Natural killer cell (primary cell): Measurements from ENCODE around the gene THPO. TPM values are rescaled to one million over a fixed set of nuclear protein-coding genes. Genes with fewer than 3 reads are reported as not detected.

ENCODE experiments used
- ATAC-seq, 3 donors: fragments of 150-1000 bp in 2 of 3; fragments of 200-7000 bp in 1 of 3; cut with Tn5 transposase; 1 replicate in 1 of 3; 2 replicates in 2 of 3; pipeline ENCODE4 v1.10.0; 2021; ENCODE audit warnings: mild to moderate bottlenecking in 2 of 3, moderate library complexity in 2 of 3
- DNase-seq, 2 donors: peaks; one replicate each; pipeline versions ENCODE4 v3.0.0 to v3.0.0-alpha.2; 2013 to 2021; ENCODE audit warnings: mixed read lengths in 1 of 2
- H3K27ac ChIP-seq: one replicate; pipeline ENCODE4 v1.5.1; 2013; ENCODE audit warnings: mild to moderate bottlenecking, low read length
- H3K27me3 ChIP-seq: one replicate; pipeline ENCODE4 v1.6.1; 2013; ENCODE audit warnings: low read length; ENCODE audit not compliant: control insufficient read depth, insufficient read depth
- H3K36me3 ChIP-seq: one replicate; pipeline ENCODE4 v1.6.1; 2013; ENCODE audit warnings: low read length; ENCODE audit not compliant: control insufficient read depth, insufficient read depth
- H3K4me1 ChIP-seq: one replicate; pipeline ENCODE4 v1.6.1; 2013; ENCODE audit warnings: low read length; ENCODE audit not compliant: control insufficient read depth, insufficient read depth
- H3K4me3 ChIP-seq: one replicate; pipeline ENCODE4 v1.5.1; 2013; ENCODE audit warnings: low read length
- H3K9me3 ChIP-seq: one replicate; pipeline ENCODE4 v1.6.1; 2013; ENCODE audit warnings: low read length; ENCODE audit not compliant: control insufficient read depth, insufficient read depth
- H3K27ac Mint-ChIP-seq, 2 donors: one replicate each; pipeline ENCODE4 v1.8.0; 2022; ENCODE audit warnings: mild to moderate bottlenecking in 2 of 2, mixed read lengths in 2 of 2, moderate library complexity in 1 of 2
- H3K27me3 Mint-ChIP-seq, 2 donors: one replicate each; pipeline ENCODE4 v1.8.0; 2022; ENCODE audit warnings: low read depth in 2 of 2, mixed read lengths in 2 of 2
- H3K36me3 Mint-ChIP-seq: one replicate; pipeline ENCODE4 v1.8.0; 2022; ENCODE audit warnings: mixed read lengths
- H3K4me1 Mint-ChIP-seq, 2 donors: one replicate each; pipeline ENCODE4 v1.8.0; 2022; ENCODE audit warnings: mixed read lengths in 2 of 2
- H3K4me3 Mint-ChIP-seq: one replicate; pipeline ENCODE4 v1.8.0; 2022; ENCODE audit warnings: mild to moderate bottlenecking, moderate library complexity, mixed read lengths
- H3K9me3 Mint-ChIP-seq, 2 donors: one replicate each; pipeline ENCODE4 v1.8.0; 2022; ENCODE audit warnings: mixed read lengths in 2 of 2
- CTCF ChIP-seq: fragments of 200-600 bp; IDR thresholded peaks from one replicate; pipeline ENCODE4 v1.8.0; 2022; ENCODE audit warnings: antibody characterized with exemption
- WGBS: methylation state at CpG from one replicate; pipeline ENCODE4 v1.1.7; 2013; ENCODE audit warnings: missing lambda C conversion rate; ENCODE audit not compliant: insufficient coverage; 5-methylcytosine and 5-hydroxymethylcytosine counted together
- intact Hi-C: fragments of 100-400 bp; cut with micrococcal nuclease; formaldehyde crosslinking; loops from one replicate; pipeline ENCODE4 v1.14.2; 2022
- total RNA-seq, 4 donors: library from RNA; stranded (reverse); fragments of 120-200 nt in 1 of 4; gene quantifications; one replicate each; pipeline versions ENCODE4 v1.2.3 to v1.2.4, GENCODE V29; 2013 to 2022

THPO gene
- total RNA-seq, 3 donors from 2014 or later (not counting 1 experiment from before 2014, with no cell fraction given) = not detected

GRCh38 chr3:184399410-184399809, 21.4 kb upstream of the THPO start:
- Mint-ChIP-seq H3K36me3 (no peaks in the 10 kb centered on the region), H3K27me3 (peaks cover 15 to 16% of the 10 kb centered on the region in 2 donors), H3K4me3 (no peak overlapping the region), H3K9me3 (no peaks in the 10 kb centered on the region), H3K4me1 (no peaks in the 10 kb centered on the region), H3K27ac (no peak overlapping the region)
- no peak for TF ChIP-seq CTCF
- Histone ChIP-seq H3K27ac (no peak overlapping the region), H3K36me3 (no peaks in the 10 kb centered on the region), H3K27me3 (no peaks in the 10 kb centered on the region), H3K4me3 (no peak overlapping the region), H3K4me1 (no peaks in the 10 kb centered on the region), H3K9me3 (no peaks in the 10 kb centered on the region)
- no peak for DNase-seq
- WGBS = 59% methylated on average over 8 of the region's 9 CpGs
- intact Hi-C loops = no loop called here
- ATAC-seq = no peak

GRCh38 chr3:184395320-184395660, 17.3 kb upstream of the THPO start:
- ATAC-seq = no peak
- Histone ChIP-seq H3K36me3 (no peaks in the 10 kb centered on the region), H3K9me3 (no peaks in the 10 kb centered on the region), H3K4me1 (no peaks in the 10 kb centered on the region), H3K27me3 (no peaks in the 10 kb centered on the region), H3K27ac (no peak overlapping the region), H3K4me3 (no peak overlapping the region)
- TF ChIP-seq CTCF = no peak
- DNase-seq = no peak
- H3K36me3 Mint-ChIP-seq = no peaks in the 10 kb centered on the region
- H3K4me3 Mint-ChIP-seq = no peak overlapping the region
- no peak overlapping the region for H3K27ac Mint-ChIP-seq
- H3K4me1 Mint-ChIP-seq = no peaks in the 10 kb centered on the region
- 96% methylated on average over 4 of the region's 5 CpGs for WGBS
- no peaks in the 10 kb centered on the region for H3K9me3 Mint-ChIP-seq
- peaks cover 10 to 17% of the 10 kb centered on the region in 2 donors for H3K27me3 Mint-ChIP-seq
- intact Hi-C loops = no loop called here

GRCh38 chr3:184391266-184391665, 13.3 kb upstream of the THPO start:
- H3K27ac Mint-ChIP-seq = no peak overlapping the region
- H3K36me3 ChIP-seq = no peaks in the 10 kb centered on the region
- ATAC-seq = no peak
- H3K4me1 Mint-ChIP-seq = no peaks in the 10 kb centered on the region
- H3K36me3 Mint-ChIP-seq = no peaks in the 10 kb centered on the region
- no peak overlapping the region for H3K4me3 ChIP-seq
- H3K27ac ChIP-seq = no peak overlapping the region
- H3K9me3 Mint-ChIP-seq = no peaks in the 10 kb centered on the region
- no peaks in the 10 kb centered on the region for H3K4me1 ChIP-seq
- TF ChIP-seq CTCF = no peak
- H3K4me3 Mint-ChIP-seq = no peak overlapping the region
- DNase-seq = no peak
- H3K27me3 ChIP-seq = no peaks in the 10 kb centered on the region
- WGBS = 93% methylated on average over 3 of the region's 3 CpGs
- peaks cover 0 to 22% of the 10 kb centered on the region in 2 donors for H3K27me3 Mint-ChIP-seq
- H3K9me3 ChIP-seq = no peaks in the 10 kb centered on the region
- intact Hi-C loops = no loop called here

GRCh38 chr3:184389935-184390528, 12.0 kb upstream of the THPO start:
- no peak overlapping the region for H3K27ac ChIP-seq
- Mint-ChIP-seq H3K27ac (no peak overlapping the region), H3K27me3 (peaks cover 0 to 23% of the 10 kb centered on the region in 2 donors), H3K9me3 (no peaks in the 10 kb centered on the region), H3K4me1 (no peaks in the 10 kb centered on the region), H3K36me3 (no peaks in the 10 kb centered on the region), H3K4me3 (no peak overlapping the region)
- WGBS = 81% methylated on average over 4 of the region's 5 CpGs
- intact Hi-C loops = no loop called here
- H3K36me3 ChIP-seq = no peaks in the 10 kb centered on the region
- H3K4me3 ChIP-seq = no peak overlapping the region
- no peaks in the 10 kb centered on the region for H3K27me3 ChIP-seq
- no peaks in the 10 kb centered on the region for H3K4me1 ChIP-seq
- ATAC-seq (no peak), DNase-seq (no peak)
- H3K9me3 ChIP-seq = no peaks in the 10 kb centered on the region
- TF ChIP-seq CTCF = no peak
